Heart left ventricle (tissue), 13 donors: Measurements from ENCODE around the gene PAWR.

Source experiments
- CTCF ChIP-seq, 12 donors: fragments of 200-600 bp; sonication (generic) in 4 of 12; IDR thresholded peaks; one replicate each; pipeline versions ENCODE4 v1.5.0 to v1.8.0; 2018 to 2022; ENCODE audit warnings: antibody characterized with exemption in 12 of 12, mild to moderate bottlenecking in 5 of 12
- POLR2A ChIP-seq, 2 donors: fragments of 450-650 bp; IDR thresholded peaks; one replicate each; pipeline ENCODE4 v1.6.1; 2017; ENCODE audit warnings: antibody characterized with exemption in 2 of 2, mild to moderate bottlenecking in 2 of 2, moderate library complexity in 2 of 2
- donor health status: ischemic (EF 13 %, LVEDD 7.1; RV severe dilation, severe dysfunction).
- donor health status: DM: no; HTN: yes; CAD: no.
- donor health status: DM: no; HTN: no; CAD: no.
- donor health status: ischemic (EF 25% LVEDD 6.9; RV normal size, moderate dysfunction).
- donor health status: ischemic (EF 25% LVEDD 5.7; RV mildly dilated, moderate dysfunction).
- donor health status: ischemic (EF 35%, LVEDD 5.7; RV mildly dilated, moderate dysfunction).
- donor health status: nonischemic (EF 11% LVEDD 7.7; RV severe dilation, severe dysfunction).
- donor health status: DM: yes; HTN: yes; CAD: no.
- donor health status: PGD.
- donor health status: ischemic (EF 29% LVEDD 5.4; RV normal size, mild dysfunction).
- donor health status: nonischemic (EF 23%, LVEDD 6.1; RV moderate dilation, normal function).

- TF ChIP-seq CTCF (IDR thresholded peaks at IDR 0.05) (no peak), POLR2A (IDR thresholded peaks at IDR 0.05) (no peak)
Observed at GRCh38 chr12:79668113-79668512, 22.7 kb downstream of the PAWR start.
